ENCODE results near the gene ADAR. TPM values are rescaled to one million over a fixed set of nuclear protein-coding genes. Genes with fewer than 3 reads are reported as not detected.

ADAR gene
- total RNA-seq, 2 donors from 2014 or later, result 189 to 332 TPM

- no peaks in the 10 kb centered on the region for H3K9me3 Mint-ChIP-seq
- ATAC-seq (peak in 1 of 2 donors; percentile 14), DNase-seq (ENCODE audit: low spot score in 2 of 2) (no peak)
- peak overlapping the region in 1 of 2 donors; percentile 69 for H3K27ac Mint-ChIP-seq
- H3K36me3 Mint-ChIP-seq, result peaks cover 0 to 16% of the 10 kb centered on the region in 2 donors
Measured at GRCh38 chr1:154575951-154576566, 31.9 kb downstream of the ADAR start.

- Mint-ChIP-seq H3K27ac (peak overlapping the region in 1 of 2 donors; percentile 69), H3K36me3 (peaks cover 0 to 16% of the 10 kb centered on the region in 2 donors), H3K9me3 (no peaks in the 10 kb centered on the region)
- no peak for DNase-seq (ENCODE audit: low spot score in 2 of 2)
- no peak for ATAC-seq
Measured at GRCh38 chr1:154575147-154575927, 32.6 kb downstream of the ADAR start.

GRCh38 chr1:154574716-154575115 is 33.3 kb downstream of the ADAR start:
- Mint-ChIP-seq H3K36me3 (peaks cover 0 to 11% of the 10 kb centered on the region in 2 donors), H3K27ac (peak overlapping the region in 1 of 2 donors; percentile 63), H3K9me3 (no peaks in the 10 kb centered on the region)
- DNase-seq (ENCODE audit: low spot score in 2 of 2) (no peak), ATAC-seq (no peak)

GRCh38 chr1:154573168-154573510 is 34.8 kb downstream of the ADAR start:
- H3K27ac Mint-ChIP-seq, result peak overlapping the region in 1 of 2 donors; percentile 50
- H3K9me3 Mint-ChIP-seq, result no peaks in the 10 kb centered on the region
- H3K36me3 Mint-ChIP-seq, result no peaks in the 10 kb centered on the region
- ATAC-seq (no peak), DNase-seq (ENCODE audit: low spot score in 2 of 2) (no peak)

- Mint-ChIP-seq H3K27ac (peak overlapping the region in 1 of 2 donors; percentile 47), H3K36me3 (no peaks in the 10 kb centered on the region), H3K9me3 (no peaks in the 10 kb centered on the region)
- ATAC-seq, result no peak
- DNase-seq (ENCODE audit: low spot score in 2 of 2), result no peak
Measured at GRCh38 chr1:154572468-154573167, 35.4 kb downstream of the ADAR start.

GRCh38 chr1:154571964-154572288 is 36.1 kb downstream of the ADAR start:
- Mint-ChIP-seq H3K36me3 (no peaks in the 10 kb centered on the region), H3K27ac (peak overlapping the region in 1 of 2 donors; percentile 52), H3K9me3 (no peaks in the 10 kb centered on the region)
- ATAC-seq (no peak), DNase-seq (ENCODE audit: low spot score in 2 of 2) (no peak)

- no peaks in the 10 kb centered on the region for H3K9me3 Mint-ChIP-seq
Measured at GRCh38 chr1:154571244-154571963, 36.6 kb downstream of the ADAR start.

GRCh38 chr1:154568157-154568815 is 39.7 kb downstream of the ADAR start:
- Mint-ChIP-seq H3K36me3 (no peaks in the 10 kb centered on the region), H3K9me3 (no peaks in the 10 kb centered on the region), H3K27ac (no peak overlapping the region)
- ATAC-seq (peak; percentile 17 to 29), DNase-seq (ENCODE audit: low spot score in 2 of 2) (no peak)

More at GRCh38 chr1:154571244-154571963, 36.6 kb downstream of the ADAR start:
- Mint-ChIP-seq H3K36me3 (no peaks in the 10 kb centered on the region), H3K27ac (peak overlapping the region in 1 of 2 donors; percentile 65)
- DNase-seq (ENCODE audit: low spot score in 2 of 2) (no peak), ATAC-seq (no peak)

- peak; percentile 84 to 96 for ATAC-seq
- H3K36me3 Mint-ChIP-seq, result no peaks in the 10 kb centered on the region
- H3K27ac Mint-ChIP-seq, result no peak within 1 kb of the TSS
- no peaks in the 10 kb centered on the region for H3K9me3 Mint-ChIP-seq
- peak; percentile 66 to 87 for DNase-seq (ENCODE audit: low spot score in 2 of 2)
Measured at GRCh38 chr1:154567386-154568156, 40.4 kb downstream of the ADAR start, which contains the start of gene CHRNB2. Gene CHRNB2, plus strand, starts transcription at chr1:154567778. Its CDS starts 267 bp downstream, at chr1:154568045.

- Mint-ChIP-seq H3K36me3 (no peaks in the 10 kb centered on the region), H3K9me3 (no peaks in the 10 kb centered on the region), H3K27ac (no peak overlapping the region)
- ATAC-seq (no peak), DNase-seq (ENCODE audit: low spot score in 2 of 2) (no peak)
Measured at GRCh38 chr1:154565876-154566275, 42.1 kb downstream of the ADAR start.

GRCh38 chr1:154559466-154560044 is 48.4 kb downstream of the ADAR start:
- H3K9me3 Mint-ChIP-seq, result no peaks in the 10 kb centered on the region
- DNase-seq (ENCODE audit: low spot score in 2 of 2) (peak; percentile 85 to 86), ATAC-seq (peak; percentile 46 to 57)
- peak overlapping the region; percentile 94 to 95 for H3K27ac Mint-ChIP-seq
- peaks cover 23 to 25% of the 10 kb centered on the region in 2 donors for H3K36me3 Mint-ChIP-seq

- peaks cover 23 to 25% of the 10 kb centered on the region in 2 donors for H3K36me3 Mint-ChIP-seq
- ATAC-seq (peak; percentile 95 to 96), DNase-seq (ENCODE audit: low spot score in 2 of 2) (peak; percentile 98 to 99)
- H3K27ac Mint-ChIP-seq, result peak overlapping the region; percentile 94 to 95
- no peaks in the 10 kb centered on the region for H3K9me3 Mint-ChIP-seq
Measured at GRCh38 chr1:154558720-154559465, 49.1 kb downstream of the ADAR start.

- Mint-ChIP-seq H3K36me3 (peaks cover 24 to 33% of the 10 kb centered on the region in 2 donors), H3K27ac (peak within 1 kb of the TSS; percentile 94 to 97), H3K9me3 (no peaks in the 10 kb centered on the region)
- ATAC-seq, result peak in 1 of 2 donors; percentile 7
- DNase-seq (ENCODE audit: low spot score in 2 of 2), result peak; percentile 39 to 71
Measured at GRCh38 chr1:154557939-154558719, 49.9 kb downstream of the ADAR start, which contains the start of gene UBE2Q1. Gene UBE2Q1, minus strand, starts transcription at chr1:154558662. Its CDS starts 109 bp downstream, at chr1:154558553.
